Pancreas (tissue), 10 donors: ENCODE results near the gene HERC6. TPM values are rescaled to one million over a fixed set of nuclear protein-coding genes. Genes with fewer than 3 reads are reported as not detected.
"Not testable (repeated sequence)": the region's sequence is repeated elsewhere in the genome, so short reads cannot be mapped to it uniquely, and the experiment has no call there.

Experiments used
- ATAC-seq, 4 donors: fragments of 200-7000 bp; cut with Tn5 transposase; one replicate each; pipeline versions ENCODE4 v1.8.0 to v1.9.1; 2020; ENCODE audit warnings: mild to moderate bottlenecking in 4 of 4, moderate library complexity in 4 of 4
- DNase-seq, 6 donors: peaks; one replicate each; pipeline ENCODE4 v3.0.0-alpha.2; 2020
- FAIRE-seq: peaks from 2 replicates; lab custom pipeline; 2012; peaks lifted over from hg19 to GRCh38; lab: Jason Lieb, UNC
- H3K27ac ChIP-seq, 4 donors: fragments of 200-600 bp; sonication (generic); 1 replicate in 3 of 4; 2 replicates in 1 of 4; pipeline versions ENCODE4 v1.5.0 to v1.8.0; 2020
- H3K27me3 ChIP-seq, 4 donors: fragments of 200-600 bp; one replicate each; pipeline ENCODE4 v1.8.0; 2021
- H3K36me3 ChIP-seq, 3 donors: fragments of 200-600 bp; sonication (generic) in 1 of 3; one replicate each; pipeline versions ENCODE4 v1.5.0 to v1.8.0; 2020 to 2021
- H3K4me1 ChIP-seq, 3 donors: fragments of 200-600 bp; one replicate each; pipeline ENCODE4 v1.8.0; 2021
- H3K4me3 ChIP-seq, 4 donors: fragments of 200-600 bp; sonication (generic) in 2 of 4; one replicate each; pipeline versions ENCODE4 v1.5.0 to v1.8.0; 2020 to 2021
- H3K9me3 ChIP-seq, 4 donors: fragments of 200-600 bp; one replicate each; pipeline ENCODE4 v1.8.0; 2021
- WGBS, 2 donors: extraction: QIAGEN DNeasy Blood & Tissue Kit; methylation state at CpG; one replicate each; pipeline ENCODE4 v1.1.7; 2013; 5-methylcytosine and 5-hydroxymethylcytosine counted together
- intact Hi-C, 3 donors: fragments of 100-400 bp; cut with DNase I; formaldehyde crosslinking; loops; one replicate each; pipeline versions ENCODE4 v1.11.1 to v1.14.2; 2022
- polyA plus RNA-seq, 2 donors: library from polyadenylated mRNA; stranded (reverse); fragments of 200-250 nt; gene quantifications; one replicate each; pipeline ENCODE4 v1.2.3, GENCODE V29; 2013
- total RNA-seq, 6 donors: library from RNA; stranded (reverse); fragmentation: NEBNext Ultra II Directional in 4 of 6; extraction: Animal tissue kit (Norgen Biotek cat#: 25700) in 4 of 6; gene quantifications; one replicate each; pipeline versions ENCODE4 v1.2.1 to v1.2.4, GENCODE V29; 2021 to 2023
- TF ChIP-seq, protein P1 (sequence below), 4 donors: fragments of 200-600 bp; sonication (generic) in 3 of 4; IDR thresholded peaks; one replicate each; pipeline versions ENCODE4 v1.5.0 to v1.8.0; 2021; ENCODE audit warnings: antibody characterized with exemption in 4 of 4
- donor health status: healthy with polysubstance abuse.
- donor health status: DM: no; HTN: no; CAD: no; lungs with moderate emphysema.
- donor health status: DM: no; HTN: no; CAD: no.
- donor health status: control.
- donor health status: control.
- donor health status: Bipolar disorder and iron deficiency.
- donor health status: DM: yes; HTN: yes; CAD: no.
- donor health status: DM: no; HTN: no; CAD: no.
- donor health status: DM: no; HTN: no; CAD: no.
- donor health status: DM: yes; HTN: yes; CAD: no.

Gene HERC6
- total and polyA plus RNA-seq, 8 donors: 2.6 to 8.3 (median 4.6) TPM

DNA sequence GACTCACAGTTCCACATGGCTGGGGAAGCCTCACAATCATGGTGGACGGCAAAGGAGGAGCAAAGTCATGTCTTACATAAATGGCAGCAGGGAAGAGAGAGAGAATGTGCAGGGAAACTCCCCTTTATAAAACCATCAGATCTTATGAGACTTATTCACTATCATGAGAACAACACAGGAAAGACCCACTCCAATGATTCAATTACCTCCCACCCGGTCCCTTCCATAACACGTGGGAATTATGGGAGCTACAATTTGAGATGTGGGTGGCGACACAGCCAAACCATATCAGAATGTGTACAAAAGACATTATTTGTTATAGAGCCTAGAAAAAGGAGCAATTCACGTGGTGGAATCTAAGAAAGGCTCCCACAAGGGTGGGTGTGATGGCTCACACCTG lies 10.8 kb upstream of the HERC6 start:
- 80 to 88% methylated on average over 5 of the region's 5 CpGs for WGBS, 2 donors
- ATAC-seq (no peak), FAIRE-seq (no peak), DNase-seq (no peak)
- Histone ChIP-seq H3K27ac (no peak overlapping the region), H3K9me3 (no peaks in the 10 kb centered on the region), H3K4me3 (no peak overlapping the region), H3K36me3 (no peaks in the 10 kb centered on the region), H3K4me1 (no peaks in the 10 kb centered on the region), H3K27me3 (no peaks in the 10 kb centered on the region)
- TF ChIP-seq, protein P1, sequence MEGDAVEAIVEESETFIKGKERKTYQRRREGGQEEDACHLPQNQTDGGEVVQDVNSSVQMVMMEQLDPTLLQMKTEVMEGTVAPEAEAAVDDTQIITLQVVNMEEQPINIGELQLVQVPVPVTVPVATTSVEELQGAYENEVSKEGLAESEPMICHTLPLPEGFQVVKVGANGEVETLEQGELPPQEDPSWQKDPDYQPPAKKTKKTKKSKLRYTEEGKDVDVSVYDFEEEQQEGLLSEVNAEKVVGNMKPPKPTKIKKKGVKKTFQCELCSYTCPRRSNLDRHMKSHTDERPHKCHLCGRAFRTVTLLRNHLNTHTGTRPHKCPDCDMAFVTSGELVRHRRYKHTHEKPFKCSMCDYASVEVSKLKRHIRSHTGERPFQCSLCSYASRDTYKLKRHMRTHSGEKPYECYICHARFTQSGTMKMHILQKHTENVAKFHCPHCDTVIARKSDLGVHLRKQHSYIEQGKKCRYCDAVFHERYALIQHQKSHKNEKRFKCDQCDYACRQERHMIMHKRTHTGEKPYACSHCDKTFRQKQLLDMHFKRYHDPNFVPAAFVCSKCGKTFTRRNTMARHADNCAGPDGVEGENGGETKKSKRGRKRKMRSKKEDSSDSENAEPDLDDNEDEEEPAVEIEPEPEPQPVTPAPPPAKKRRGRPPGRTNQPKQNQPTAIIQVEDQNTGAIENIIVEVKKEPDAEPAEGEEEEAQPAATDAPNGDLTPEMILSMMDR (IDR thresholded peaks at IDR 0.05): no peak
- intact Hi-C loops: loop anchor here in 1 of 3 donors (5.0 kb wide), 1 partner anchor 149 kb away; no protein-coding TSS in a partner anchor

DNA sequence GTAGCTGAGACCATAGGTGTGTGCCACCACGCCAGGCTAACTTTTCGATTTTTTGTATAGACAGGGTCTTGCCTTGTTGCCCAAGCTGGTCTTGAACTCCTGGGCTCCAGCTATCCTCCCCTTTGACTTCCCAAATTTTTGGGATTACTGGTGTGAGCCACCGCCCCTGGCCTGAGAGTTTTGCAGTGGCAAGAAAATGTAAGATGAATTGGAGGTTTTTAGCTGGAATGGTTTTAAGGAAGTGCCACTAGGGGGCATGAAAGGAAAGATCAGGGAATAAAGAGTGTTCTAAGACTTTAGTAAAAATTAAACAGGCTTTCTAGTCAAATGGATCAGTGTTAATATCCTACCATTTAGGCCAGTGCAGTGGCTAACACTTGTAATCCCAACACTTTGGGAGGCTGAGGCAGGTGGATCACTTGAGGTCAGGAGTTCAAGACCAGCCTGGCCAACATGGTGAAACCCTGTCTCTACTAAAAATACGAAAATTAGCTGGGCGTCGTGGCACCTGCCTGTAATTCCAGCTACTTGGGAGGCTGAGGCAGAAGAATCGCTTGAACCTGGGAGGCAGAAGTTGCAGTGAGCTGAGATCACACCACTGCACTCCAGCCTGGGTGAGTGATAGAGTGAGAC lies 9.4 kb upstream of the HERC6 start:
- not testable (repeated sequence) for H3K4me1 ChIP-seq, DNase-seq, FAIRE-seq, H3K27ac ChIP-seq, H3K27me3 ChIP-seq, H3K4me3 ChIP-seq, H3K36me3 ChIP-seq, H3K9me3 ChIP-seq
- 80 to 82% methylated on average over 7 of the region's 7 CpGs for WGBS, 2 donors
- ATAC-seq: peak in 3 of 4 donors; percentile 60 to 78 (median 73)
- TF ChIP-seq, protein P1 (IDR thresholded peaks at IDR 0.05): peak; percentile 21 to 52 (median 38)
- intact Hi-C loops: loop anchor here in 1 of 3 donors (5.0 kb wide), 1 partner anchor 148 kb away; no protein-coding TSS in a partner anchor

DNA sequence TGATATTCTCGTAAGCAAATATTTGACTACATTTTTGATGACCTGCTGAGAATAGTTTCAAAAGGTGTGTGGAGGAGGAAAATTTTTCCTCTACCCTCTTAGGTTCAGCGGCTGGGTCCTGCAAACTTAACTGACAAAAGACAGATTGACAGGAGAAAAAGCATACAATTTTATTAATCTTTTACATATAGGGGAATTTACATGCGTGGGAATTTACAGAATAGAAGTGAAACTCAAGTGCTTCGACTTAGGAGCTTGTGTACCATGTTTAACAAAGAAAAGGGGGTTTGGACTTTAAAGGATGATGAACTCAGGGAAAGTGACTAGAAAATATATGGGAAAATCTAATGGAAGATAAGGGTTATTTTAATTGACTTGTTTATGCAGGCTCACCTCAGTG lies 2.5 kb downstream of the HERC6 start:
- H3K9me3 ChIP-seq: no peaks in the 10 kb centered on the region

DNA sequence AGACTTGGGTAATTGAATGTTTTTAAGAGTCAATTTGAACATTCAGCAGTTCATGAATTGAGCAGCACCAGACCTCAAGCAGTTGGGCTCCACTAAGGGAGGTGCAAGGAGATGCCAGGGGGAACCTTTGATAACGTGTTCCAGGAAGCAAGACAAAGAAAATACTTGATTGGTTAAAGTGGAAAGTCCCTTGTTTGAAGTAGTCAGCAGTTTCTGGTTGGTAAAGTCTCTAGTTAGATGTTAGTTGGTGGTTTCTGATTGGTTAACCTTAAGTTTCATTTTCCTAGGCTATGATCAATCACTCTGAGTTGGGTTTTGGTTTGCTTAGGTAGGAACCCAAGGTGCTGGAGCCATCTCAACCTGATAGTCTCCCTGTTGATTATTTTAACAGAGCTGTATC lies 4.0 kb downstream of the HERC6 start:
- intact Hi-C loops: no loop called here
- Histone ChIP-seq H3K27ac (peak overlapping the region in 2 of 4 donors; percentile 17 to 37), H3K27me3 (no peaks in the 10 kb centered on the region), H3K4me3 (no peak overlapping the region), H3K4me1 (peaks cover 0 to 7% (median 0%) of the 10 kb centered on the region in 3 donors), H3K9me3 (no peaks in the 10 kb centered on the region), H3K36me3 (no peaks in the 10 kb centered on the region)
- 3% methylated on average over 1 of the region's 1 CpG for WGBS, 2 donors
- ATAC-seq: peak in 3 of 4 donors; percentile 4 to 14 (median 8)
- DNase-seq: peak in 1 of 6 donors; percentile 20
- FAIRE-seq: no peak
- TF ChIP-seq, protein P1 (IDR thresholded peaks at IDR 0.05): no peak

More for the DNA sequence above, 2.5 kb downstream of the HERC6 start:
- TF ChIP-seq, protein P1 (IDR thresholded peaks at IDR 0.05): no peak
- FAIRE-seq: no peak
- 81 to 82% methylated on average over 4 of the region's 4 CpGs for WGBS, 2 donors
- intact Hi-C loops: no loop called here
- Histone ChIP-seq H3K4me1 (peaks cover 0 to 7% (median 0%) of the 10 kb centered on the region in 3 donors), H3K27me3 (no peaks in the 10 kb centered on the region), H3K4me3 (no peak overlapping the region), H3K27ac (no peak overlapping the region), H3K36me3 (no peaks in the 10 kb centered on the region)
- DNase-seq: no peak
- no peak for ATAC-seq

DNA sequence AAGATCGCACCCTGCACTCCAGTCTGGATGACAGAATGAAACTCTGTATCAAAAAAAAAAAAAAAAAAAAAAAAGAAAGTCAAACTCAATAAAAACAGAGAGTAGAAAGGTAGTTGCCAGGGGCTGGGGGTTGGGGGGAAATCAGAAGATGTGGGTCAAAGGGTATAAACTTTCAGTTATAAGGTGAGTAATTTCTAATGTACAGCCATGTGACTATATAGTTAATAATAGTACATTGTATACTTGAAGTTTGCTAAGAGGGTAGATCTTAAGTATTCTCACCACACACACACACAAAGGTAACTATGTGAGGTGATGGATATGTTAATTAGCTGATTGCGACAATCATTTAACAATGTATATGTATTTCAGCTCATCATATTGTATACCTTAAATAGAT lies 11.5 kb downstream of the HERC6 start:
- TF ChIP-seq, protein P1 (IDR thresholded peaks at IDR 0.05): no peak
- Histone ChIP-seq H3K36me3 (peaks cover 0 to 9% (median 0%) of the 10 kb centered on the region in 3 donors), H3K27me3 (no peaks in the 10 kb centered on the region), H3K9me3 (no peaks in the 10 kb centered on the region), H3K4me1 (no peaks in the 10 kb centered on the region), H3K27ac (no peak overlapping the region), H3K4me3 (no peak overlapping the region)
- DNase-seq (no peak), ATAC-seq (no peak), FAIRE-seq (no peak)
- 97 to 100% methylated on average over 2 of the region's 2 CpGs for WGBS, 2 donors
- intact Hi-C loops: no loop called here
